ENCODE measurements around the gene CRADD.
"Not testable (repeated sequence)": the region's sequence is repeated elsewhere in the genome, so short reads cannot be mapped to it uniquely, and the experiment has no call there.

CRADD gene

DNA sequence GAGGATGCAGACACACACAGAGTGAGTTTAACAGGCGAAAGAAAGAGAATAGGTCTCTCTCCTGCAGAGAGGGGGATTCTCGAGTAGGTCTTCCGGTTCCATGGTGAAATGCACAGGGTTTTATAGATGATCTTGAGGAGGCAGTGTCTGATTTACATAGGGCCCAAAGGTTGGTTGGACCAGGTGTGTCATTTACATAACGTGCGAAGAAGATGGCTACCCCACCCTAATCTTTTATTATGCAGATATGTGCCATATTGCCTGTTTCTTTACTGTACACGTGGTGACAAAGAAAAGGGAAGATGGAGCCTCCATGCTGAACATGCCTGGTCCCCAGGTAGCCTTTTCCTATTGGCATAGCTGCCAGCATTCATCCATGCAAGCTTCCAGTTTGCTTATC lies 219.8 kb downstream of the CRADD start:
- DNase-seq (ENCODE audit: low read depth in 2 of 2), result no peak

DNA sequence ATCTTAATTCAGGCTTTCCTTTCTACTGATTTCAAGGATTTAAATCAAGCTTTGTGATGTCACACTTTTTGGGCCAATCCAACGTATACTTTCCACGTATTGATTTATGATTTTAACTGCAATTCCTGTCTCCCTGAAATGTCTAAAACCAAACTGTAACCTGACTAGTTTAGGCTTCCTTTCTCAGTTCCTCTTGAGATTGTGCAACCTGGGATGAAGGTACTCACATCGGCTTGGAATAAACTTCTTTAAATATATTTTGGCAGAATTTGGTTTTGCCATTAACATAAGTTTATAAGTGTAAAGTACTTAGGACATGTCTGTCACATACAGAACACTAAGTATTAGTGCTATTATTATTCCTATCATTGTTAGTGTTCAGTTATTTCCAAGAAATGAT lies 224.6 kb downstream of the CRADD start:
- DNase-seq (ENCODE audit: low read depth in 2 of 2), result no peak

DNA sequence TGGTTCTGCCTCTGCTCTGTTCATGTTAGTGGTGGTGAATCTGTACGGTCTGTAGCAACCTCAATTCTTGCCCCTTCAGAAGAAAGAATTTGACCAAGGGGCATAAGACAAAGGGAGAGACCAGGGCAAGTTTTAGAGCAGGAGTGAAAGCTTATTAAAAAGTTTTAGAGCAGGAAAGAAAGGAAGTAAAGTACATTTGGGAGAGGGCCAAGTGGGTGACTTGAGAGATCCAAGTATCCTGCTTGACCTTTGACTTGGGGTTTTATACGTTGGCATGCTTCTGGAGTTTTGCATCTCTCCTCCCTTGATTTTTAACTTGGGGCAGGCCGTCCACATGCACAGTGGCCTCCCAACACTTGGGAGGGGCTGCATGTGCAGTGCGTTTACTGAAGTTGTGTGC lies 225.0 kb downstream of the CRADD start:
- DNase-seq (ENCODE audit: low read depth in 2 of 2), result no peak

DNA sequence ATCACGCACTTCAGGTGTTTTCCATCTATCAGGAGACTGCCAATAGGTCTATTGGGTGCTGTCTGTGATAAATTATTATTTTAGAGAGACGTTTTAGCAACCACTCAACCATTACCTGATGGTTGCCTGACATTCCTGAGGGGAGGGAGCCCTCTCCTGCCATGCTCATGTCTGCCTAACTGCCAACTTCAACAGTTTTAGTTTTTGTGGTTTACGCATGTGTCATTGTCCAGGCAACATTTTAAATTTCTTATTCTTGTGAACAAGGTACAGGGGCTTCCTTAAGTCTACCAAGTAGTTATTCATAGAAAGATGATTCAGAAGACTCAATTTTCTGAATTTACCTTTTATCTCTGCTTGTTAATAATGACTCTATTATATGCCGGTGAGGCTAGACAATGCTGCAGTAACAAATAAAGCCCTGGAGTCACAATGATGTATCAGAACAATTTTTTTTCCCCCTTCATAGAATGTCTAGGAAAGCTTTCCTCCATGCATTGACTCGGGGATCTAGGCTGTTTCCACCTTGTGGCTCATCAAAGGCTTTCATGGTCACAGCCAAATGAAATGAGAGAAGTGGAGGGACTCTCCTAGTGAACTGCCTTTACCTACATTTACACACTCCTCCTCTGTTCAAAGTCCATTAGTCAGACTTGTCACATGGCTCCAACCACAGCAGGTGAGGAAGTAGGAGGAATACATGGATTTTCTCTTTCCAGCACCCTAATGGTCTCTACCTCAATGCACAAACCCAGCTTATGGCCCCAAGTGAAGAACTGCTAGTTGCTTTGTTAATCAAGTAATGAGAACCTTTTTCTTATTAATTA lies 225.8 kb downstream of the CRADD start:
- DNase-seq (ENCODE audit: low read depth in 2 of 2), result no peak

DNA sequence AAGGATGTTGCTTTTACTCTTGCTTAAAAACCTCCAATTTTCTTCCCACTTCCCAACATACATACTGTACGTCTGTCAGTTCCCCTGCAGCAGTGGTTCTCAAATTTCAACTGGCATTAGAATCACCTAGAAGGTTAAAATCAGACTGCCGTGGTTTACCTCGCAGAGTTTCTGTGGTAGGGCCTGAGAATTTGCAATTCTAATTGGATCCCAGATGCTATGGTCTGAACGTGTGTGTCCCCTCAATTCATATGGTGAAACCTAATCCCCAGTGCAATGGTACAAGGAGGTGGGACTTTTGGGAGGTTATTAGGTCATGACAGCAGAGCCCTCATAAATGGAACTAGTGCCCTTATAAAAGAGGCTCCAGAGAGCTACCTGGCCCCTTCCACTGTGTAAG lies 226.9 kb downstream of the CRADD start:
- no peak for DNase-seq (ENCODE audit: low read depth in 2 of 2)

DNA sequence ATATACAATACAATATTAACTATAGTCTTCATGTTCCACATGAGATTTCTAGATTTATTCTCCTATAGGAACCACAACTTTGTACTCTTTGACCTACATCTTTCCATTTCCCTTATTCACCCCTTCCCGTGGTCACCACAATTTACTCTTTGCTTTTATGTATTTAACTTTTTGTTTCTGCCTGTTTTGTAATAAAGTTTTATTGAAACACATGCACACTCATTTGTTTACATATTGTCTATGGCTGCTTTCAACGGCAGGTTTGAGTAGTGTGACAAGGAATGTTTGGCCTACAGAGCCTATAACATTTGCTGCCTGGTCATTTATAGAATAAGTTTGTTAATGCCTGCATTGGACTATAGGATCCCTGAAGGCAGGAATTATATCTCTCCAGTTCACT lies 231.1 kb downstream of the CRADD start:
- no peak for DNase-seq (ENCODE audit: low read depth in 2 of 2)

DNA sequence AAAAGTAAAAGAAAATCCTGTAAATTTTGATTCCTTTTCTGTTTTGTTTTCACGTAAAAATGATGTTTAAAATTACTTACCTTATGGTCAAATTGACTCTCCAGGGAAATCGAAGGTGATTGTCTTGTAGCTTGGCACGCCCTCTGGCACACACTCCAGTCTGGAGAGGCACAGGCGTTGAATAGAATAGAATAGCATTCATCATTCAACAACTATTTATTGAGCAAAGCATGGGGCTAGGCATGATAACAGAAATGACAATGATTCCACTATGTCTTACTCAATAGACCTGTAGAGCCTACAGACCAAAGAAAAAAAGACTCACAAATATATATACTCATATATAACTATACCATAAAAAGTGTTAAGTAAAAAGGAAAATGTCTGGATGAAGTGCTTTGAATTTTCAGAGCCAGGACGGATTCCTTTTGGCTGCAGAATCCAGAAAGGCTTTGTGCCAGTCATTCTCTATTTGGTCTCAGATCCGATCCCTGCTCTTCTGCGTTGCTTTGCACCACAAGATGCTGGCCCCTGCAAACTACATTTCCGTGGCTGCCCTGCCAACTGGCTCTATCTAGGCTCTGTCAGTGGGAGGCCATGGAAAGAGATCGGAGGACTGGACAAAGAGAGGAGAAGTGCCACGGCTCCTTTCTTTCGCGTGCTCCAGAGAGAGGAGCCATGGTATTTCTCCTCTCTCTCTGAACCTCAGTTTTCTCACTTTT lies 231.8 kb downstream of the CRADD start:
- DNase-seq (ENCODE audit: low read depth in 2 of 2), result no peak

DNA sequence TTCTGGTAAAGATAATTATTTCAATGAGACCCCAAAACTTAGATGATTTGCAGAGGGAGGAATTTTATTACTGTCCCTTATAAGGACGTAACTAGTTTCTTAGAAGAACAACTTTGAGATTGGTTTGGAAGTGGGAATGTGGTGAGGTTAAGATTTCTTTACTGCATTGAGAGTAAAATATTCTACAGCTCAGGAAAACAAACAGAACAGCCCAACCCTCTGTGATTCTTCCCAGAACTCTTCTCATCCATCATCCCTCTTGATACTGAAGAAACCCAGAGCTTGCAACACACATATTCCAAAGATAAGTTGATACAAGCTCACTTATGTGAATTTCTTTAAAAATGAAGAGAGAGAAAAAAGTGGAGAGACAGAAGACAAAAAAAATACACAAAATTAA lies 234.2 kb downstream of the CRADD start:
- no peak for DNase-seq (ENCODE audit: low read depth in 2 of 2)

DNA sequence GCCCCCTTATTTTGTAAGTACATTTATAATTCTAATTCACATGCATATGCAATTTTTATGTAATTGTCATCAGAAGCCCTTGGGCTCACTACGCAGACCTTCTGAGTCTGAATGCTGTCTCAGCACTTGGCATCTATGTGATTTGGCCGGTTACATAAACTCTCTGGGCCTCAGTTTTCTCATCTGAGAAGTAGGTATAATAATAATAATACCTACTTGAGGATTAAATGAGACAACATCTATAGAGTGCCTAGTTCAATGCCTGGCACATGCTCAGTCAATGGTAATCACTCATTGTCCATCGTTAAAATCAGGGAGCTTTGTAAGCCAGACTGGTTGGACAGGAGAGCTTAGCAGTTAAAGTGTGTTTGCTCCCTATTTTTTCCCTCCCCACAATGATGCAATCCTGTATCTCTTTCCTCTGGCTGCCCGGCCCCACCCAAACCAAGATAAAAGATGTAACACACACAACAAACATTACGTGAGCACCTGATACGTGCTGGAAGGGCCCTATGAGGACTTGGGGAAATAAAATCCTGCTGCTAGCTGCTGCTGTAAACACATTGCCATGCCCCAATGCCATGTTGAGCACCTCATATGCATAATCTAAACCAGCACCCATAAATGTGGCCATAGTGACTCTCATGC lies 235.0 kb downstream of the CRADD start:
- DNase-seq (ENCODE audit: low read depth in 2 of 2), result no peak

DNA sequence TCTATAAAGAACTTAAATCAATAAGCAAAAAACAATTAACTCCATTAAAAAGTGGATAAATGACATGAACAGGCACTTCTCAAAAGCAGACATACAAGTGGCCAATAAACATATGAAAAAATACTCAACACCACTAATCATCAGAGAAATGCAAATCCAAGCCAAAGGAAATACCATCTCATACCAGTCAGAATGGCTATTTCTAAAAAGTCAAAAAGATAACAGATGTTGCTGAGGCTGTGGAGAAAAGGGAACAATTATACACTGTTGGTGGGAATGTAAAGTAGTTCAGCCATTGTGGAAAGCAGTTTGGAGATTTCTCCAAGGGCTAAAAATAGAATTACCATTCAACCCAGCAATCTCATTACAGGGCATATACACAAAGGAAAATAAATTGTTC lies 236.7 kb downstream of the CRADD start:
- no peak for DNase-seq (ENCODE audit: low read depth in 2 of 2)

DNA sequence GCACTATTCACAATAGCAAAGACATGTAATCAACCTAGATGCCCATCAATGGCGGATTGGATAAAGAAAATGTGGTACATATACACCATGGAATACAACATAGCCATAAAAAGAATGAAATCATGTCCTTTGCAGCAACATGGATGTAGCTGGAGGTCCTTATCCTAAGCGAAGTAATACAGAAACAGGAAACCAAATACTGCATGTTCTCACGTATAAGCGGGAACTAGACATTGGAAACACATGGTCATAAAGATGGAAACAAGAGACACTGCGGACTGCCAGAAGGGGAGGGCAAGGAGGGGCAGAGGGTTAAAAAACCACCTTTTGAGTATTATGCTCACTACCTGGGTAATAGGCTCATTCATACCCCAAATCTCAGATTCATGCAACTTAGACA lies 237.1 kb downstream of the CRADD start:
- no peak for DNase-seq (ENCODE audit: low read depth in 2 of 2)

DNA sequence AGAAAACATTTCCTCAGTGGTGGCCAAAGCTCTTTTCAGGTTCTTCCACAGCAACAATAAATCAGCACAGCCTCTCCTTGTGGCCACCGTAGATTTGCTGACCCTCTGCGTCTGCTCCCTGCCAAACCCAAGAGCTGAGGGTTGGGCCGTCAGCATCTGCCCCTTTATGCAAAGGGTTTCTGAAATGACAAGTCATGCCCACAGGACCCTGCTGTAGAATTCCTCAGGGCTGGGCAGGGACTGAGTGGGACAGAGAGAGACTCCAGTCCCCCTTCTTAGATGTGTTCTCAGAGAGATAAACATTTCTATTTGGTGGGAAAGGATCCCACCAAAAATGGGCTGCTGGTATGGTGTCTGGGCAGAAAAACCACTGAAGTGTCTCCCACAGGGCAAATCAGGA lies 238.2 kb downstream of the CRADD start:
- no peak for DNase-seq (ENCODE audit: low read depth in 2 of 2)

DNA sequence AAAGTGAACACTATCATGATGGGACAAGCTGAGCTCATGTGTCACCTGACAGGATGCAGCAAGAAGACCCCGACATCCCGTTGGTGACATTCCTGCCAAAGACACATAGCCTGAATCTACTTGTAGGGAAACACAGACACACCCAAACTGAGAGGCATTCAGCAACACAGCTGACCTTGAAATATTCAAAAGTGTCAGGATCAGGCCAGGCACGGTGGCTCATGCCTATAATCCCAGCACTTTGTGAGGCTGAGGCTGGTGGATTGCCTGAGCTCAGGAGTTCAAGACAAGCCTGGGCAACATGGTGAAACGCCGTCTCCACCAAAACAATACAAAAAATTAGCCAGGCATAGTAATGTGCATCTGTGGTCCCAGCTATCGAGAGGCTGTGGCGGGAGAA lies 239.2 kb downstream of the CRADD start:
- DNase-seq (ENCODE audit: low read depth in 2 of 2), result no peak

DNA sequence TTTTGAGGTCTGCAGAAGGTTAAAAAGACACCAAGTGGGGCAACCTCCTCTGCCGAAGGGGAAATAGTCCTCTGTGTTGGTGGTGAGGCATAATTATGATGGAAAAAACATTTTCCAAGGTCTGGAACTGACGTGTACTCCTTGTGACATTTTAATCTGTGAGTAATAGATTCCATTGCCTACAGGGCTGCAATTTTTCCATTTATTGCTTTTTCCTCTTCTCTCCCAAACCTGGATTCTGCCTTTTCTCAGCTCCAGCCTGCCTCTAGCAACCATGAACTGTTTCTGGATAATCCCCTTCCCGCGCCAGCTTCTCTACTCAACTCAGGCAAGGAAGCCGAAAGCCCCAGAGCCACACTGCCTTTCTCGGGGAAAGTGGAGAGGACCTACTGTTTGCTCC lies 241.1 kb downstream of the CRADD start:
- DNase-seq (ENCODE audit: low read depth in 2 of 2), result no peak

DNA sequence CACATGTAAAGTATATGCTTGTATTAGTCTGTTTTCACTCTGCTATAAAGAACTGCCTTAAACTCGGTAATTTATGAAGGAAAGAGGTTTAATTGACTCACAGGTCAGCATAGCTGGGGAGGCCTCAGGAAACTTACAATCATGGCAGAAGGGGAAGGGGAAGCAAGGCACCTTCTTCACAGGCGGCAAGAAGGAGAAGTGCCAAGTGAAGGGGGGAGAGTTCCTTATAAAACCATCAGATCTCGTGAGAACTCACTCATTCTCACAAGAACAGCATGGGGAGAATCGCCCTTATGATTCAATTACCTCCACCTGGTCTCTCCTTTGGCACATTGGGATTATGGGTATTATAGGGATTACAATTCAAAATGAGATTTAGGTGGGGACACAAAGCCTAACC lies 241.7 kb downstream of the CRADD start:
- no peak for DNase-seq (ENCODE audit: low read depth in 2 of 2)

DNA sequence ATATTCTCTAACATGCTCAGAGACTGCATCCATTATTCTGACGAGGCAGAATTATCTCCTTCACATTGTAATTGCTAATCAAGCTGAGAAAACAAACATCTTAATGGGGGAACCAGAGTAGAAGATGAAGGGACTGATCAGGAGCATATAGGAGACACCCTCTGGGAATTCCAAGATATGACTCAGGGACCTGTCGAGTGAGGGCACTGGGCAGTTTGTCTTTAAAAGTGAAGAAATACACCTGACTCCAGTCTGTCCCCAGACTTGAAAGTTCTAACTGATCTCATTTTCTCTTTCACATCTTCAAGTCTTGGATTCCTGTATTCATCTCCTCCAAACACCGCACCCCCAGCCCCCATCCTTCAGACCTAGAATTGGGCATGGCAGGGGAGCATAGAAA lies 244.3 kb downstream of the CRADD start:
- no peak for DNase-seq (ENCODE audit: low read depth in 2 of 2)

DNA sequence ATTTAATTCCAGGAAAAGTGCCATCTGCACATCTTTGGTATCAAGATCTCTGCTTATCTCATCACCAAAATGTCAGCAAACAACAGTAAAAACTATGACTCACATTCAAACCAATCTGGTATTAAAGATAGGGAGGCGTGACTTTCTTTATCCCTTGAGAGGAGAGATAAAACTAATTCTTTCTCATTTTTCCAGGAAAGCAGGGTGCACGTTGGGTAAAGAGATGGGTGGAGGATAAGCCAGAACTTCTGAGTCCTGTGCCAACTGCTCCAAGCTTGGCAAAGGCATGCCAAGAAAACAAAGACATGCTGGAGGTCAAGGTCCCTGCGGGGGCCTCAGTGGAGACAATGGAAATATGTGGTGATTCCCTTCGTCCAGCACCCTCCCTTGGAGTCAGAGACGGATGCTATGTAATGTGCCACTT lies 245.4 kb downstream of the CRADD start:
- no peak for DNase-seq (ENCODE audit: low read depth in 2 of 2)

DNA sequence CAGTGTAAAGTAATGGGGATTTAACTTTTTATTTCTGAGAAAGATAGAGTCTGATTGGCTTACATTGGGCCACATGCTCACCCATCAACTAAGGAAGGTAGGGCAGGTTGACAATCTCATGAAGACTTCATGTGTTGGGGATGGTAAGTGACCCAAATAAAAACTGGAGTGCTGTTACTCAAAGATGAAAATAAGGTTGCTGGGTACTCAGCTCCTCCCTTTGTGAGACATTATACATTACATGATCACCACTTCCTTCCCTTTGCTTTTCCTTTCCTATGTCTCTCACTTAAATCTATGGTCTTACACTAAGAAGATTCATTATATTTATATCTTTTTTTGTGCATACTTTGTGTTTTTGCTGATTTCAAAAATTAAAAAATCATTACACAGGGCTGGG lies 247.2 kb downstream of the CRADD start:
- DNase-seq (ENCODE audit: low read depth in 2 of 2), result no peak

DNA sequence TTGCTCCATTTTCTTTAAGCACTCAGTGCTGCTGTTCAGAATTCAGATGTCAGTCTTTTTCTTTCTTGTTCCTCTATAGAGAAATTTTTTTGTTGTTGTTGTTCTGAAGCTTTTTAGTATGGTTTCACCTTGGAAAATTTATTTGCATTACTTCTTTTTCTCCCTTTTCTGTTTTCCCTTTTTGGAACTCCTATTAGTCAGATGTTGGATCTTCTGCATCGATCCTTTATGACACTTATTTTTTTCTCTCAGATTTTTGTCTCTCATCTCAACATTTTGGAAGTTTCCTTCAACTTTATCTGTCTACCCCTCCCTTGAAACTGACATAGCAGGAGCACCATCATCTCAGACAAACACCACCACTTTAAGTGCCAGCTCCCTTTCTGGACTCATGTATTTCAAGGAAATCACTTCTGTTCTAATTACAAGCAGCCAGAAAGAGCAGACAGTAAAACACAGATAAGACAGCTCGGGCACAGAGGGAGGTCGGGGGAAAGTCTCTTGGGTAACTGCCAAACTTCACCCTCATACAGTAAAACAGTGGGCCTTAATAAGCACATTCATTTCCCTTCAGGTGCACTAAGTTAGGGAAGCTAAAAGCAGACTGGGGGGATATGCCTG lies 248.5 kb downstream of the CRADD start:
- no peak for DNase-seq (ENCODE audit: low read depth in 2 of 2)

DNA sequence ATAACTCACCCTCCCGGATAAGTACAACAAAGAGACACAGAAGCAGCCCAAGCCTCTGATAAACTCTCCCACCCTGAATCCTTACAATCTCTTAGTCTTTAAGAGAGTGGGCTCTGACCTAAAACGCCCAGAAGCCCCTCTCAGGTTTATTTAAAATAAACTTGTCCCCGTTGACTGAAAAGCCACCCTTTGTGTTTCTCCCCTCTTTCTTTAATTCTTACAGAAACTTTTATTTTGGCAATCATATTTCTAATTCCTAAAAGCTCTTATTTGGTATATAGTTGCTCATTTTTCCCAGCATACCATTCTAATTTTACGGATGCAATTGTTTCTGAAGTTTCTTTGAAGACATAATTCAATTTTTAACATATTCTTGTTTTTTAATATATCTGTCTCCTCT lies 249.1 kb downstream of the CRADD start:
- DNase-seq (ENCODE audit: low read depth in 2 of 2), result no peak

DNA sequence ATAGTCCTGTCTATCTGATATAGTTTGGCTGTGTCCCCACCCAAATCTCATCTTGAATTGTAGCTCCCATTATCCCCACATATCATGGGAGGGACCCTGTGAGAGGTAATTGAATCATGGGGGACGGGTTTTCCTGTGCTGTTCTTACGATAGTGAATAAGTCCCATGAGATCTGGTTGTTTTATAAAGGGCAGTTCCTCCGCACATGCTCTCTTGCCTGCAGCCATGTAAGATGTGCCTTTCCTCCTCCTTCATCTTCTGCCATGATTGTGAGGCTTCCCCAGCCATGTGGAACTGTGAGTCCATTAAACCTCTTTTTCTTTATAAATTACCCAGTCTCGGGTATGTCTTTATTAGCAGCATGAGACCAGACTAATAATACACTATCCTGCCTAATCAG lies 251.9 kb downstream of the CRADD start:
- DNase-seq (ENCODE audit: low read depth in 2 of 2), result not testable (repeated sequence)

DNA sequence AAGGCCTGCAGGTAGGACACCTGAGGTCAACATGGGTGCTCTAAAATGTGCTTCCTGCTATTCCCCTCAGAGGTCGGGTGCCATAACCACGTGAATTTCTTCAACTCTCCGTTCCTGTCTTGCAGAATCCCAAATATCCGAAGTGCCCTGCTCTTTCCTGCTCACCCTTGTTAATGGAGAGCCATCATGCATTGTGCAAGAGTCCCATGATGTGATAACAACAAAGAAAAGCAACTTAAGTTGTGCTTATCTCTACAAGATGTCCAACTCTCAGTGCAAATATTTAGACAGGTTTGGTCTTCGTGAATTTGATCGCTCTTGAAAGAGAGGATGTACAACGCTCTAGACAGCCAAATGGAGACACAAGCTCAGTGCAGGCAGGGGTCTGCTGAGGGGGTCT lies 260.6 kb downstream of the CRADD start:
- DNase-seq (ENCODE audit: low read depth in 2 of 2), result no peak

DNA sequence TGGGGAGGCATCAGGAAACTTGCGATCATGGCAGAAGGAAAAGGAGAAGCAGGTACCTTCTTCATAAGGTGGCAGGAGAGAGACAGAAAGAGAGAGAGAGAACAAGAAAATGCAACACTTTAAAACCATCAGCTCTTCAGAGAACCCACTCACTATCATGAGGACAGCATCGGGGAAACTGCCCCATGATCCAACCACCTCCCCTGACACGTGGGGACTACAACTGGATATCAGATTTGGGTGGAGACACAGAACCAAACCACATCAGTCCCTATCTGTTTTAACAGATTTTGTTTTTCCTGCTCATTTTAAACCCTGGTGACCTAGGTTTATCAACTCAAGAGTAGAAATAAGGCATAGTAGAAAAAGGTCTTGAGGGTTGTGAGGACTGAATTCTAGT lies 261.1 kb downstream of the CRADD start:
- no peak for DNase-seq (ENCODE audit: low read depth in 2 of 2)

All from stimulated activated CD4-positive, alpha-beta T cell treated with anti-CD3 and anti-CD28 coated beads, Interleukin-15, amount 100 ng/mL, for 48 hours (primary cell).